Hepatocyte (in vitro differentiated cells): ENCODE results near the gene MACROD2. TPM values are rescaled to one million over a fixed set of nuclear protein-coding genes. Genes with fewer than 3 reads are reported as not detected.

Experiments
- DNase-seq: peaks from one replicate; pipeline ENCODE4 v3.0.0-alpha.2; 2016; ENCODE audit warnings: low spot score
- H2AFZ ChIP-seq: fragments of 200-600 bp; sonication (generic); 2 replicates; pipeline ENCODE4 v1.6.0; 2016; ENCODE audit warnings: antibody characterized with exemption, mild to moderate bottlenecking
- H3K27ac ChIP-seq: fragments of 200-600 bp; sonication (generic); 2 replicates; pipeline ENCODE4 v1.5.1; 2016; ENCODE audit warnings: mild to moderate bottlenecking
- H3K27me3 ChIP-seq: fragments of 200-600 bp; sonication (generic); 2 replicates; pipeline ENCODE4 v1.6.1; 2016
- H3K36me3 ChIP-seq: fragments of 200-600 bp; sonication (generic); replicated peaks from 2 replicates; pipeline ENCODE4 v1.5.1; 2016; ENCODE audit warnings: low read depth; ENCODE audit not compliant: insufficient read depth
- H3K4me1 ChIP-seq: fragments of 200-600 bp; sonication (generic); 2 replicates; pipeline ENCODE4 v1.5.1; 2016; ENCODE audit warnings: mild to moderate bottlenecking, moderate library complexity; ENCODE audit not compliant: insufficient read depth
- H3K4me2 ChIP-seq: fragments of 200-600 bp; sonication (generic); 2 replicates; pipeline ENCODE4 v1.6.0; 2016
- H3K4me3 ChIP-seq: fragments of 200-600 bp; sonication (generic); 2 replicates; pipeline ENCODE4 v1.5.1; 2016; ENCODE audit warnings: mild to moderate bottlenecking
- H3K79me2 ChIP-seq: fragments of 200-600 bp; sonication (generic); 2 replicates; pipeline ENCODE4 v1.6.0; 2017; ENCODE audit warnings: mild to moderate bottlenecking
- H3K9me2 ChIP-seq: fragments of 200-600 bp; sonication (generic); replicated peaks from 2 replicates; pipeline ENCODE4 v1.6.0; 2017; ENCODE audit warnings: mild to moderate bottlenecking; ENCODE audit not compliant: insufficient read depth
- H3K9me3 ChIP-seq: fragments of 200-600 bp; sonication (generic); 2 replicates; pipeline ENCODE4 v1.5.1; 2016; ENCODE audit warnings: low read depth, mild to moderate bottlenecking
- H4K20me1 ChIP-seq: fragments of 200-600 bp; sonication (generic); 2 replicates; pipeline ENCODE4 v1.6.0; 2016; ENCODE audit warnings: mild to moderate bottlenecking; ENCODE audit not compliant: insufficient read depth, poor library complexity, severe bottlenecking
- EZH2 ChIP-seq: fragments of 200-600 bp; sonication (generic); IDR thresholded peaks from 2 replicates; pipeline ENCODE4 v1.6.1; 2016; ENCODE audit warnings: antibody characterized with exemption, mild to moderate bottlenecking, borderline replicate concordance
- EZH2phosphoT487 ChIP-seq: fragments of 200-600 bp; sonication (generic); IDR thresholded peaks from one replicate; pipeline ENCODE4 v1.6.1; 2018; ENCODE audit warnings: antibody characterized with exemption, mild to moderate bottlenecking, low read depth, moderate library complexity; ENCODE audit not compliant: unreplicated experiment, severe bottlenecking
- WGBS: methylation state at CpG from one replicate; pipeline ENCODE4 v1.1.6; 2016; ENCODE audit warnings: low lambda C conversion rate; ENCODE audit errors: missing lambda C conversion rate; 5-methylcytosine and 5-hydroxymethylcytosine counted together
- polyA plus RNA-seq: library from polyadenylated mRNA; unstranded; fragments of >200 nt; fragmentation: Nextera tagmentation; extraction: Ambion mirVana; gene quantifications from 2 replicates; pipeline ENCODE4 v1.2.1, GENCODE V29; 2016
- total RNA-seq: library from RNA; depleted of rRNA; stranded (reverse); fragments of >200 nt; gene quantifications from 2 replicates; pipeline ENCODE4 v1.2.3, GENCODE V29; 2014
- TF ChIP-seq, protein P1 (sequence below): fragments of 200-600 bp; sonication (generic); IDR thresholded peaks from 2 replicates; pipeline ENCODE4 v1.5.1; 2016; ENCODE audit warnings: antibody characterized with exemption, mild to moderate bottlenecking; ENCODE audit not compliant: poor library complexity

Gene MACROD2
- total and polyA plus RNA-seq, 2 experiments from 2014 or later: 2.4 to 3.1 TPM

DNA sequence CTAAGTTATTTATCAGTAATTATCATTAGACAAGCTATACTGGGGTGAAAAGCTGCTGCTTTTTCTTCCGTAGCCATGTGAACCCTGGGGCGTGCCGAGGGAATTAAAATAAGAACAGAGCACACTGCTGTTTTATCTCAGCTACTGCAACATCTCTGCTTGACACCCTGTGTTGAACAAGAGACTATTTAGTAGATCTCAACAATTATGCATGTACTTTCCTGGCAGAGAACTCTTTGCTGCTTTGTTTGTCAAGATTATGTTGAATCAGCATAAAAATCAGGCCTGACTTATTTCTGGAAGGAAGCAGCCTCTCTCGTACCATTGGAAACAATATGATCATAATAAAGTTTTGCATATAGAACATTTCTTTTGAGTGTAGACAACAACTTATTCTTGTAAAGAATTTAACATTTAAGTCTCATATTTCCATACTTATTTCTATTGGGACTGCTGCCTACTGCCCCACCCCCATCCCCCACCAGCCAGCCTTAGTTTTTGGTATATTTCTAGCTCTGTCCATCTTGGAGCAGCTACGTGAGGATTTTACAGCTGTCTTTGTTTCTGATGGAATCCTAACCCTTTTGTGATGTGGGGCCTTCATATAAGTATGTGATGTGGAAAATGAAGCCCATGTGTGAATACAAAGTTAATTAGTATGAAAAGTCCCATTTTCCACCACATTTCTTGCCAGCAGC is 1566.5 kb downstream of the MACROD2 start:
- H4K20me1 ChIP-seq: no peaks in the 10 kb centered on the region
- TF ChIP-seq, protein P1, sequence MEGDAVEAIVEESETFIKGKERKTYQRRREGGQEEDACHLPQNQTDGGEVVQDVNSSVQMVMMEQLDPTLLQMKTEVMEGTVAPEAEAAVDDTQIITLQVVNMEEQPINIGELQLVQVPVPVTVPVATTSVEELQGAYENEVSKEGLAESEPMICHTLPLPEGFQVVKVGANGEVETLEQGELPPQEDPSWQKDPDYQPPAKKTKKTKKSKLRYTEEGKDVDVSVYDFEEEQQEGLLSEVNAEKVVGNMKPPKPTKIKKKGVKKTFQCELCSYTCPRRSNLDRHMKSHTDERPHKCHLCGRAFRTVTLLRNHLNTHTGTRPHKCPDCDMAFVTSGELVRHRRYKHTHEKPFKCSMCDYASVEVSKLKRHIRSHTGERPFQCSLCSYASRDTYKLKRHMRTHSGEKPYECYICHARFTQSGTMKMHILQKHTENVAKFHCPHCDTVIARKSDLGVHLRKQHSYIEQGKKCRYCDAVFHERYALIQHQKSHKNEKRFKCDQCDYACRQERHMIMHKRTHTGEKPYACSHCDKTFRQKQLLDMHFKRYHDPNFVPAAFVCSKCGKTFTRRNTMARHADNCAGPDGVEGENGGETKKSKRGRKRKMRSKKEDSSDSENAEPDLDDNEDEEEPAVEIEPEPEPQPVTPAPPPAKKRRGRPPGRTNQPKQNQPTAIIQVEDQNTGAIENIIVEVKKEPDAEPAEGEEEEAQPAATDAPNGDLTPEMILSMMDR: no peak
- no peak for TF ChIP-seq EZH2
- TF ChIP-seq EZH2phosphoT487: no peak
- H3K36me3 ChIP-seq: no peaks in the 10 kb centered on the region
- H3K9me2 ChIP-seq: no peaks in the 10 kb centered on the region
- H3K4me3 ChIP-seq: no peak overlapping the region
- peak; percentile 10 for DNase-seq
- WGBS: 61% methylated on average over 5 of the region's 5 CpGs
- H3K27ac ChIP-seq: peak overlapping the region; percentile 49
- H3K27me3 ChIP-seq: no peaks in the 10 kb centered on the region
- H3K79me2 ChIP-seq: no peaks in the 10 kb centered on the region
- H3K9me3 ChIP-seq: no peaks in the 10 kb centered on the region
- H2AFZ ChIP-seq: no peak overlapping the region
- H3K4me2 ChIP-seq: peak overlapping the region; percentile 39
- peaks cover 19% of the 10 kb centered on the region for H3K4me1 ChIP-seq

DNA sequence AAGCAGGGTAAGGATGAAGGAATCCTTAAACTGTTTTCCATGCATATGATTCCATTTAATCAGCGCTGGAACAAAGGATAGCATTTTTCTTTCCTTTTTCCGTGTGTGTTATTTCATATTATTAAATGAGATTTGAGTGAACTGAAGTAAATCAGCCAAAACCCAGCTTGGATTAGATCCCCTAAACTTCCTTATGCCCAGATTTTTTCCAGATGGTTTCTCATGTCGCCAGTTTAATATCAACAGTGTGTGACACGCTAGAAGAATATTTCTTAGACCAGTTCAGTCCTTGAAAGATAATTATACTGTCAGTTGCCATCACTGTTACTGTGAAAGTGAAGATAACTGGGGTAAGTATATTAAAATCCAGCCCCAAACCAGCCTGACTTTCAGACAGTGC is 1568.5 kb downstream of the MACROD2 start:
- Histone ChIP-seq H3K4me1 (peaks cover 19% of the 10 kb centered on the region), H3K9me3 (no peaks in the 10 kb centered on the region), H3K9me2 (no peaks in the 10 kb centered on the region), H3K36me3 (no peaks in the 10 kb centered on the region), H3K27ac (no peak overlapping the region), H2AFZ (no peak overlapping the region), H4K20me1 (no peaks in the 10 kb centered on the region), H3K4me3 (no peak overlapping the region), H3K4me2 (no peak overlapping the region), H3K79me2 (no peaks in the 10 kb centered on the region), H3K27me3 (no peaks in the 10 kb centered on the region)
- 63% methylated on average over 4 of the region's 4 CpGs for WGBS
- TF ChIP-seq EZH2phosphoT487: no peak
- no peak for TF ChIP-seq EZH2
- TF ChIP-seq, protein P1: no peak
- DNase-seq: no peak

DNA sequence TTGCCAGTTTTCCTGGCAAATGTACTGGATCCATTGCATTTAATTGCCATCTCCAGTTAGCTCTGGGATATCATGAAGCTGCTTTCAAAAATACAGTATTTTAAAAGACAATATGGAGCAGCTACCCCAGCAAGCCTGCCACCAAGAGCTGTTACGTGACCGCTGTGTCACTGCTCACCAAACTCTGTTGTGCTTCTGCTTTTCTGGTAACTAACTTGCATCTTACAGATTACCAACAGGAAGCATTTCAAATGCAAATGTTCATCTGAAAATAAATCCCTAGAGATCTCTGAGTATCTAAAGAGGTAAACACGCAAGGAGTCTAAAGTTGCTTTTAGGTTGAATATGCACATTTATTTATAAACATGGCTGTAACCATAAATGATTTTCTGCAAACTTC is 1569.7 kb downstream of the MACROD2 start:
- Histone ChIP-seq H2AFZ (no peak overlapping the region), H3K36me3 (no peaks in the 10 kb centered on the region), H3K27me3 (no peaks in the 10 kb centered on the region), H3K4me2 (no peak overlapping the region), H4K20me1 (no peaks in the 10 kb centered on the region), H3K79me2 (no peaks in the 10 kb centered on the region), H3K4me3 (no peak overlapping the region), H3K9me3 (no peaks in the 10 kb centered on the region), H3K9me2 (no peaks in the 10 kb centered on the region), H3K4me1 (peaks cover 19% of the 10 kb centered on the region), H3K27ac (no peak overlapping the region)
- TF ChIP-seq EZH2phosphoT487 (no peak), EZH2 (no peak)
- TF ChIP-seq, protein P1: no peak
- 95% methylated on average over 3 of the region's 3 CpGs for WGBS
- no peak for DNase-seq
